Left hindlimb (tissue), 1 donor: ENCODE results near the gene NFKBIZ.

Experiments used
- DNase-seq: peaks from one replicate; pipeline ENCODE4 v3.0.0-alpha.2; 2018

NFKBIZ gene, protein sequence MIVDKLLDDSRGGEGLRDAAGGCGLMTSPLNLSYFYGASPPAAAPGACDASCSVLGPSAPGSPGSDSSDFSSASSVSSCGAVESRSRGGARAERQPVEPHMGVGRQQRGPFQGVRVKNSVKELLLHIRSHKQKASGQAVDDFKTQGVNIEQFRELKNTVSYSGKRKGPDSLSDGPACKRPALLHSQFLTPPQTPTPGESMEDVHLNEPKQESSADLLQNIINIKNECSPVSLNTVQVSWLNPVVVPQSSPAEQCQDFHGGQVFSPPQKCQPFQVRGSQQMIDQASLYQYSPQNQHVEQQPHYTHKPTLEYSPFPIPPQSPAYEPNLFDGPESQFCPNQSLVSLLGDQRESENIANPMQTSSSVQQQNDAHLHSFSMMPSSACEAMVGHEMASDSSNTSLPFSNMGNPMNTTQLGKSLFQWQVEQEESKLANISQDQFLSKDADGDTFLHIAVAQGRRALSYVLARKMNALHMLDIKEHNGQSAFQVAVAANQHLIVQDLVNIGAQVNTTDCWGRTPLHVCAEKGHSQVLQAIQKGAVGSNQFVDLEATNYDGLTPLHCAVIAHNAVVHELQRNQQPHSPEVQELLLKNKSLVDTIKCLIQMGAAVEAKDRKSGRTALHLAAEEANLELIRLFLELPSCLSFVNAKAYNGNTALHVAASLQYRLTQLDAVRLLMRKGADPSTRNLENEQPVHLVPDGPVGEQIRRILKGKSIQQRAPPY

DNA sequence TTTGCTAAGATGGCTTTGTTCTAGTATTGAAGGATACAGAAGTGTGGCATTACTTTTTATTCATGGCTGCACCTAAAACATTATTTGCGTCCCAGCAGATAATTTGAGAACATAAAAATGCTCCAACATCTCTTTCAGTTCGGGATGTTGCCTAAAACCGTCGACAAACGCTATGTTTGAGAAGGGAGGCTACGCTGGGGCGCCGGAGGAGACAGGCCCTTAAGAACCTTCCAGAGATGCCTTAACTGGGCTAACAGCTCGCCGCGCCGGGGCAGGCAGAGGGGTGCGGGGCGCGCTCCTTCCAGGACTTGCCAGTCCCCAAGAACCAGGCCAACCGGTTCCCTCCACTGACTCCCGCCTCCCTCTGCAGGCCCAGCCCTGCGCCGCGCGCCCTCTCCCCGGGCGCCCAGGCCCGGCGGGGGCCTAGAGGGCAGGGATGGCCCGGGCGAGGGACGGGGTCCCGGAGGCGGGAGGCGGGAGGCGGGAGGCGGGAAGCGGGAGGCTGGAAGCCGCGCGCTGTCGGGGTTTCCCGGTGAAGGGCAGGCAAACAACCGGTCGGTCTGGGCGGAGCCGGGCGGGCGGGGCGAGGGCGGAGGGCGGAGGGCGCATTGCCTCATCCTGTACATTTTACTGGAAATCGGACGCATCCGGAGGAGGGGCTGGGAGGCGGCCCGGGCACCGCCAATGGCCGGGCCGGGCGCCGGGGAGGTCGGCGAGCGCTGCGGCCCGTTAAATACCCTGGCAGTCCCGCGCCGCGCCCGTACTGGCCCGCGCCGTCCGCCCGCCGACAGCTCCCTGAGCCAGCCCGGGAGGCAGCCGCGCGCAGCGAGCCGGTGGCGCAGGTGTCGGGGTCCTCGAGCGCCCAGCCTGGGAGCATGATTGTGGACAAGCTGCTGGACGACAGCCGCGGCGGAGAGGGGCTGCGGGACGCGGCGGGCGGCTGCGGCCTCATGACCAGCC, at the start of gene NFKBIZ:
Gene NFKBIZ, plus strand, starts transcription at position 761 of the 960 bp plus-strand sequence. Its CDS starts 115 bp downstream, at position 876.
- peak; percentile 98 for DNase-seq

- no peak for DNase-seq
These were observed 48.1 kb upstream of the NFKBIZ start for GRCh38 chr3:101801174-101801573.

- DNase-seq = no peak
These were observed 47.1 kb upstream of the NFKBIZ start for GRCh38 chr3:101802179-101802578.

DNA sequence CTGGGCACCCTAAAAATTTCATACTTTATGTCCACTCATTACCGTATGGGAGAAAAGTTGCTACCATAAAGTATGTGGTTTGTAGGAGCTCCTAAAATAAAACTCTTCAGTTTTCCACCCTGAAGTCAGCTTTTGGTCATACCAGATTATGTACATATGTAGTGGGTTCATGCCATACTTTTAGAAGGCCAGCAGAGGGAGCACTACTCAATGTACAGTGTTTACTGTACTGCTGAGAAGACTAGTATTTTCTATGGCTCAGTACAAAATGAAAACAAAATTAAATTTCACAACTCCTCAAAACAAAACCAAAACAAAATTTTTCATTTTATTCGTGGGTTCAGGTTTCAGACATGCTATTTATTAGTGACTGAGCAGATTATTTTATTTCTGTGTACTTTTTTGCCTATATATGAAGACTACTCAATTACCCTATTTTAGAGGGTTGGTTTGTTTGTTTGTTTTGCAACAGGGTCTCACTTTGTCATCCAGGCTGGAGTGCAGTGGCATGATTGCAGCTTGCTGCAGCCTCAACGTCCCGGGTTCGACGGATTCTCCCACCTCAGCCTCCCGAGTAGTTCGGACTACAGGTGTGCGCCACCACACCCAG, 46.0 kb upstream of the NFKBIZ start:
- no peak for DNase-seq

- DNase-seq = no peak
These were observed 45.4 kb upstream of the NFKBIZ start for GRCh38 chr3:101803939-101804338.

DNA sequence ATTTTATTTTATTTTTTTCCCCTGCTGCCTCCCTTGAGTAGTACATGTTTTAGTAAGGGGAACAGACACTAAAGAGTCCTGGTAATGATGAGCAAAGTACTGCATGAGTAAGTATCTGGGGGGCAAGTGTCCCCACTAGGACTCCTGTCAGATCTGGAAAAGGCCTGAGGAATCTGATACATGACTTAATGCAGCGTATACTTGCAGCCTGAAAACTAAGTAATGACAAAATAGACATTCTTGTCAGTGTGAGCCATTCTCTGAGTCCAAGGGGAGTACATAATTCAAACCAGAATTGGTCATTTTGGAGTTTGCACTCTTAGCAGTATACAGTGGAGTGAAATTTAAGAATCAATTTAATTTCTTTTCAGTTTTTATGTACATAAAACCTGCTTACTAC, 42.8 kb upstream of the NFKBIZ start:
- DNase-seq = no peak

- no peak for DNase-seq
These were observed 41.4 kb upstream of the NFKBIZ start for GRCh38 chr3:101807888-101808287.

DNA sequence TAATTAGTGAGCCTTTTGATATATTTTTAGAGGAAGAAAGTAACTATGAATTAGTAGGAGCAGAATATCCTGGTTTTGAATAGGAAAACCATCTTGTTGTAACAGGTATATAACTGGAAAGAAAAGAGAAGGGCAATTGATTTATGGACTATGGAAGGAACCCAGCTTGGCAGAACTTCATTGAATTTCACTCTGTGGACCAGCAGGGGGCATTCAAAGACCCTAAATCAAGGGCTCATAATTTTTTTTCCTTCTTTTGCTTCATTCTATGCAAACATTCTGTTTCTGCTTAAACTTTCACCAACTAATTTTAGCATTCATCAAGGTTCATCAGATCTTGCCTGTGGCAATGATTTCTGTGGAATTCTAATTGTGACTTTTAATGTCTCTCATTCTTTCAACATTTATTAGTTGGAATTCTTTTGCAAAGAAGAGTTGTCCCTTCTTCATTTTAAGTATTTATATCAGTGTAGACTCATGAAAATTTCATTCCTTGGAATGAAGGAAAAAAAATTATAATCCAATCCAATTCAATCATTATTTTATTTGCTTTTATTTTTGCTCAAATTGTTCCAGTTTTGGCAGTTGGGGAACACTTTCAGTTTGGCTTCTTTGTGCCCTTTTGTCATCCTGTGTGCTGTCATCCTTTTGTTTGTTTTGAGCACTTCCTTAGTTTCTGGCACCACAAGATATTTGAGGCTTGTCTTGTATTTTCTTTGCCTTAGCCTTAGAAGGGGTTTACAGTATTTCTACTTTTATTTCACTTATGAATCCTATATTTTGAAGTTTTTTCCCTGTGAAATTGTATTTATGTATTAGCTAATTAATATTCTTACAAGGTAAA, 39.9 kb upstream of the NFKBIZ start:
- DNase-seq = no peak

DNA sequence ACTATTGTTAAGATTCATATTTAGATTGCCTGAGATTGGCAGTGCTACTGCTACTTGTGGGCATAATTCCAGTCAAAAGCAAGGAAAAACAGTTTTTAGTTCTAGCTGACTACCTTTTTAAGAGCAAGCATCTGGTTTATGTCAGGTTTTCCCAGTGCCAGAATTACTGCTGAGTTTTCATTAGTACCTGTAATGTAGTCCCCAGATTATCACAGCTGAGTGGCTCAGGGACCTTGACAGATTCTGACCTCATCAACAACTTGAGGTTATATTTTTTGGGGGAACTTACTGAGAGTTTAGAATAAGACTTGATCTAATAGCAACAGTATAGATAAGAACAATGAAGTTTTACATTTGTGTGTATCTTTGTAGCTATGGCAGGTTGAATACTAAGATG, 39.3 kb upstream of the NFKBIZ start:
- DNase-seq = no peak

GRCh38 chr3:101811875-101812274, 37.4 kb upstream of the NFKBIZ start:
- no peak for DNase-seq

DNA sequence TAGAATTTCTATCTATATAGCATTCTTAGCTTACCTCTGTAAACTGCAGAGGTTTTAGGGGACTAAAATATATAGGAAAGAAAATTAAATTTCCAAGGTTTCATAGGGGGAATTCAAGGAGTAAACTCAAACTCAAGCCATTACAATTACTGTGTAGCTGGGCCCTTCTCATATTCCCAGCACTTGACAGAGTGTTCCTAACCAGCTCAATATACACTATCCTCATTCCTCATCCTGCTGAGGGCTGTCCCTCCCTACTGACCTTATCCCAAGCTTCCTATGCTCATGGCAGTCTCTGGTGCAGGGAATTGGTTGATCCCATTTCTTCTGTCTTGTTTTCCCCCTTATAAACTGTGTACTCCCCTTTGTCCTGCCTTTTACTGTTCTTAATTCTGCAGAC, 36.4 kb upstream of the NFKBIZ start:
- DNase-seq = no peak

DNA sequence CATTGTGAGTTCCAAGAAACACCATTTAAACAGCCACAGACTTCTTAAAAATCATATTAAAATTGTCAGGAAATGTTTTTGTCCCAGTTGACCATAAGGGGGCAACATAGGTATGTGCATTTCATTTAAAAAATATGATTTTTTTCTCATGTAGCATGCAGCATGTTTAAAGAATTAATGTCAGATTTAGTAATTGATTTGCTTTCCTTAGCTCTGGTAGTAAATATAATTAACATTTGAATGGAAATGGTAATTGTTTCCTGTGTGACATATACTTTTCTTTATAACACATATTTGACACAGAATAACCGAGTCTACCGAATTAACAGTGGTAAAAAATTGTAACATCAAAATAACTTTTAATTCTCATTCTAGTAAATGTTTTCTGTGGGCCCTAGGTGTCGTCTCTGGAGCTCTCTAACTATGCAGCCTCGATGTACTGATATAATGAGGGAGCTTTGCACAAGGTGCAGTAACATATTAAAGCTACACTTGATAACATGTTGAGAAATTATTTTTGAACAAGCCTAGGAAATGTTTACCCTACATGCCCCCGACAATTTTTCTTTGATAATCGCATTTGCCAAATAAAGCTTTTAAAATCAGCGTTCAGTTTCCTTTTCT, 35.4 kb upstream of the NFKBIZ start:
- DNase-seq = no peak

DNA sequence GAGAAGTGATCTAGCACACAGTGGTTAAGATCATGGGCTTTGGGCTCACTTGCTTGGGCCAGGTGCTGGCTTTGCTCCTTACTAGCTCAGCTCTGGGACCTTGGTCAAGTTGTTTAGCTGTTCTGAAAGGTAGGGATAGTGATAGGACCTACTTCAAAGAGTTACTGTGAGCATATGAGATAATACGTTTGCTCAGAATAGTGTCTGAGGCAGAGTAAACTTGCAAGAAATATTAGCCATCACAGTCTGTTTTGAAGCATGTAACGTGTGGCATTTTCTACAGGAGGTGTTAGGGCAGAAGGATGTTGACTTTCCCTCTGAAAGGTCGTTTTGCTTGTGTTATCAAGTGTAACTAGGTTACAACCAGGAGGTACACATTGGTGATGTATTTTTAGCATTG, 34.5 kb upstream of the NFKBIZ start:
- DNase-seq = no peak

DNA sequence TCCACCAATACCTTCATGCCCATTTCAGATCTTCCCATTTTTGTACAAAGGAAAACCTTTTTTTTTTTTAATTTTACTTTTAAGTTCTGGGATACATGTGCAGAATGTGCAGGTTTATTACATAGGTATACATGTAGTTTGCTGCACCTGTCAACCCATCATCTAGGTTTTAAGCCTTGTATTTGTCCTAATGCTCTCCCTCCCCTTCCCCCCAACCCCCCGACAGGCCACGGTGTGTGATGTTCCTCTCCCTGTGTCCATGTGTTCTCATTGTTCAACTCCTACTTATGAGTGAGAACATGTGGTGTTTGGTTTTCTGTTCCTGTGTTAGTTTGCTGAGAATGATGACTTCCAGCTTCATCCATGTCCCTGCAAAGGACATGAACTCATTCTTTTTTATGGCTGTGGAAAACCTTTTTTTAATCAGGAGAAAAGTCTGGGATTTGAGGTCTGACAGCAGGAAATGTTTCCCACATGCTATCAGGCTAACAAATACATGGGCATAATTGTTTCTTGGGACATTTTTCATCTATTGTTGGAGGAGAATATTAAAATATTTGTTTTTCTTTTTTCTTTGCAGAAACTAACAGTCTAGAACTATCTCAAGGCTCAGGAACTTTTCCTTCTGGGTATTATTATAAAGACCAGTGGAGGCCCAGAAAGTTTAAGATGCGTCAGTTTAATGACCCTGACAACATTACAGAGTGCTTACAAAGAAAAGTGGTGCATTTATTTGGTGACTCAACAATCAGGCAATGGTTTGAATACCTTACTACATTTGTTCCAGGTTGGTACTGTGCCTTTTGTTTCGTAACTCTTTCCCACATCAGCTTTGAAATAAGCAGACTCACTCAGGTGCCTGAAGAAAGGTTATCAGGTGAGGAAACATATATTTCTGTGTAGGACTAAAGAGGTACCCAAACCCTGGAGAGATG, 32.8 kb upstream of the NFKBIZ start:
- DNase-seq = no peak

DNA sequence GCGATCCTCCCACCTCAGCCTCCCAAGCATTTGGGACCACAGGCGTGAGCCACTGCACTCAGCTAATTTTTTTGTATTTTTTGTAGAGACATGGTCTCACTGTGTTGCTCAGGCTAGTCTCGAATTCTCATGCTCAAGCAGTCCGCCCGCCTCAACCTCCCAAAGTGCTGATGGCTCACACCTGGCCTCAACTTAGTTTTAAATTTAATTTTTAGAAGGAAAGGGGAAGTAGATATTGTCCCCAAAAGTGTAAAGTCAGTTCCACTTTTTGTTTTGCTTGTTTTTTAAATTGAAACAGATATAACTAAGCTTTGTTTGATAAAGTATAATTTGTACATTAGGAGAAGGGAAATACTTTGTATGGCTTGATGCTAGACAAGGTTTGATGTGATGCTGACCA, 31.3 kb upstream of the NFKBIZ start:
- DNase-seq = no peak

DNA sequence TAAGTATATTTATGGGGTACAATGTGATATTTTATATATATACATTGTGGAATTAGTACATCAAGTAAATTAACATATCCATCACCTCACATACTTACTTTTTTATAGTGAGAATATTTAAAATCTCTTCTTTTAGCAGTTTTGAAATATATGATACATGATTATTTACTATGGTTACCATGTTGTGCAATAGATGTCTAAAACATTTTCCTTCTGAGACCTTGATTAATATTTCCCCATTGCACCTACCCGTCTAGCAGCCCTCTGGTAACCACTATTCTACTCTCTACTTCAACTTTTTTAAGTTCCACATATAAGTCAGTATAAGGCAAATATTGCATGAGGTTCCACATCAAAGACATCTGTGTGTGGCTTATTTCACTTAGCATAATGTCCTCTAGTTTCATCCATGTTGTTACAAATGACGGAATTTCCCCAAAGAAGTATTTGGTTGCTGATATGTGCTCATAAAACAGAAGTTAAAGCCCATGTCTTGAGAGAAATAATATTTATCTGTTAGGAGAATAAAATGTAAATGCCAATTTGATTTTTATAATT, 29.6 kb upstream of the NFKBIZ start:
- DNase-seq = no peak

GRCh38 chr3:101821503-101821902, 27.8 kb upstream of the NFKBIZ start:
- DNase-seq = no peak

DNA sequence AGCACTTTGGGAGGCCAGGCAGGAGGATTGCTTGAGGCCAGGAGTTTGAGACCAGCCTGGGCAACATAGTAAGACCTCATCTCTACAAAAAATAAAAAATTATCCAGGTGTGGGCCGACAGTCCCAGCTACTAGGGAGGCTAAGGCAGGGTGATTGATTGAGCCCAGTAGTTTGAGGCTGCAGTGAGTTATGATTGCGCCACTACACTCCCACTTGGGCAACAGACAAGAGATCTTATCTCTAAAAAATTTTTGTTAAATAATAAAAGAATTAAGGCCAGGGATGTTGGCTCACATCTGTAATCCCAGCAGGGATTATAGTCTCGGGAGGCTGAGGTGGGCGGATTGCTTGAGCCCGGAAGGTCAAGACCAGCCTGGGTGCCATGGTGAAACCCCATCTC, 25.8 kb upstream of the NFKBIZ start:
- no peak for DNase-seq

GRCh38 chr3:101824702-101825101, 24.6 kb upstream of the NFKBIZ start:
- no peak for DNase-seq
